Endodermal cell (in vitro differentiated cells): ENCODE measurements around the gene PTRH1. TPM values are rescaled to one million over a fixed set of nuclear protein-coding genes. Genes with fewer than 3 reads are reported as not detected.

Source experiments
- DNase-seq: peaks from one replicate; pipeline ENCODE4 v3.0.0-alpha.2; 2017
- H3K27ac ChIP-seq: 2 replicates; pipeline ENCODE4 v1.5.1; 2013; ENCODE audit warnings: mild to moderate bottlenecking, low read depth, low read length, moderate library complexity
- H3K27me3 ChIP-seq: 2 replicates; pipeline ENCODE4 v1.6.1; 2013; ENCODE audit warnings: mild to moderate bottlenecking, low read length, moderate library complexity; ENCODE audit not compliant: insufficient read depth, control insufficient read depth, poor library complexity, severe bottlenecking
- H3K36me3 ChIP-seq: 2 replicates; pipeline ENCODE4 v1.7.0; 2013; ENCODE audit warnings: mild to moderate bottlenecking, low read length, moderate library complexity; ENCODE audit not compliant: control insufficient read depth, insufficient read depth
- H3K4me1 ChIP-seq: one replicate; pipeline ENCODE4 v1.7.0; 2013; ENCODE audit warnings: low read length; ENCODE audit not compliant: control insufficient read depth, insufficient read depth
- H3K4me3 ChIP-seq: 2 replicates; pipeline ENCODE4 v1.5.1; 2013; ENCODE audit warnings: mild to moderate bottlenecking, low read length, moderate library complexity
- H3K9ac ChIP-seq: 2 replicates; pipeline ENCODE4 v1.6.1; 2013; ENCODE audit warnings: mild to moderate bottlenecking, low read length, moderate library complexity; ENCODE audit not compliant: poor library complexity, severe bottlenecking; ENCODE audit errors: extremely low read depth
- H3K9me3 ChIP-seq: 2 replicates; pipeline ENCODE4 v1.6.1; 2013; ENCODE audit warnings: mild to moderate bottlenecking, low read length, moderate library complexity; ENCODE audit not compliant: control insufficient read depth
- H3K27ac Mint-ChIP-seq: 2 replicates; pipeline ENCODE4 v1.8.0; 2020; ENCODE audit warnings: mixed read lengths
- H3K27me3 Mint-ChIP-seq: 2 replicates; pipeline ENCODE4 v1.8.0; 2021; ENCODE audit warnings: mild to moderate bottlenecking, mixed read lengths; ENCODE audit not compliant: insufficient read depth
- H3K36me3 Mint-ChIP-seq: 2 replicates; pipeline ENCODE4 v1.8.0; 2020; ENCODE audit warnings: low read depth, mixed read lengths
- H3K4me1 Mint-ChIP-seq: 2 replicates; pipeline ENCODE4 v1.8.0; 2020; ENCODE audit warnings: mixed read lengths
- H3K4me3 Mint-ChIP-seq: 2 replicates; pipeline ENCODE4 v1.8.0; 2020; ENCODE audit warnings: mild to moderate bottlenecking, moderate library complexity, mixed read lengths
- H3K9me3 Mint-ChIP-seq: 2 replicates; pipeline ENCODE4 v1.8.0; 2020; ENCODE audit warnings: mild to moderate bottlenecking, mixed read lengths
- CTCF ChIP-seq: fragments of 200-600 bp; sonication (generic); conservative IDR thresholded peaks from 2 replicates; pipeline ENCODE4 v1.5.0; 2021; ENCODE audit warnings: antibody characterized with exemption, mild to moderate bottlenecking
- WGBS, 2 experiments: methylation state at CpG; one replicate each; pipeline versions ENCODE4 v1.1.5 to v1.1.7; 2013; ENCODE audit warnings: missing lambda C conversion rate in 2 of 2, mixed read lengths in 1 of 2; ENCODE audit not compliant: insufficient coverage in 1 of 2, insufficient read length in 1 of 2; 5-methylcytosine and 5-hydroxymethylcytosine counted together
- total RNA-seq, 2 donors: library from RNA; stranded (reverse); fragmentation: NEBNext Ultra II Directional in 1 of 2; extraction: Animal tissue kit (Norgen Biotek cat#: 25700) in 1 of 2; gene quantifications; 2 replicates in 1 of 2; 3 replicates in 1 of 2; pipeline ENCODE4 v1.2.1, GENCODE V29; 2021

The PTRH1 gene
- total RNA-seq, 2 donors from 2014 or later, result 15.2 to 18.7 TPM

DNA sequence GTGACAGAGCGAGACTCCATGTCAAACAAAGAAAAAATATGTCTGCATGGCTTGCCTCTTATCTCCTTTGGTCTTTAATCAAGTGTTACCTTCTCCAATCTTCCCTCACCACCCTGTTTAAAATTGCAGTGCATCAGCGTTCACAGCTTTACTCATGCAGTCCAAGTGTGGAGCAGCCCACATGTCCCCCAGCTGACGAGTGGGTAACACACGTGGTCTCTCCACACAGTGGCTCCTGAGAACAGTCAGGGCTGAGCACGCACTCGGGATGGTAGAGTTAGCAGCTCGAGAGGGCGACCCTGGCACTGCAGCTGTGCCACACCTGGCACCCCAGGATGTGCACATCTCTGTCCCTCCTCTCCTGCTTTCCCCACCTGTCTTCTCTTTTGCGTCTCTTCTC lies 34.6 kb downstream of the PTRH1 start:
- H3K4me3 ChIP-seq, result no peak overlapping the region
- no peaks in the 10 kb centered on the region for H3K4me1 ChIP-seq
- H3K27ac ChIP-seq, result no peak overlapping the region
- no peak overlapping the region for H3K9ac ChIP-seq
- no peak for TF ChIP-seq CTCF
- Mint-ChIP-seq H3K27me3 (no peaks in the 10 kb centered on the region), H3K4me3 (no peak overlapping the region), H3K9me3 (no peaks in the 10 kb centered on the region), H3K36me3 (peaks cover 37% of the 10 kb centered on the region), H3K4me1 (no peaks in the 10 kb centered on the region), H3K27ac (no peak overlapping the region)
- no peaks in the 10 kb centered on the region for H3K27me3 ChIP-seq
- no peaks in the 10 kb centered on the region for H3K9me3 ChIP-seq
- WGBS, 2 experiments, result 91 to 96% methylated on average over 7 to 9 of the region's 9 CpGs
- no peaks in the 10 kb centered on the region for H3K36me3 ChIP-seq
- DNase-seq, result no peak

DNA sequence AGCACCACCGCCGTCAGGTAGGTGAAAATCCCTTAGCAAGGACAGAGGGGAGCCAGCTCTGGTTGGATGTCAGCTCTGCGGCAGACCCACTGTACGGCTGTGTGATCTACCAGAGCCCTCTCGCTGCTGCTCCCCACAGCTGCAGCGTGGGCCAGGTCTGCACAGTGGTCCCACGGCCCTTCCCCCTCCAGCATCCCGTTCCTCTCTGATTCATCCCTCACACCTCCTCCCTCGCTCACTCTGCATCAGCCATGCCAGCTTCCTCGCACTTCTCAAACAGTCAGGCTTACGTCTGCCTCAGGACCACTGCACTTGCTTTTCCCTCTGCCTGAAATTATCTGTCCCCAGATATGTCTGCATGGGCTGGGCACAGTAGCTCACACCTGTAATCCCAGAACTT lies 35.2 kb downstream of the PTRH1 start:
- no peak overlapping the region for H3K4me3 ChIP-seq
- no peak for TF ChIP-seq CTCF
- Mint-ChIP-seq H3K27me3 (no peaks in the 10 kb centered on the region), H3K36me3 (peaks cover 37% of the 10 kb centered on the region), H3K9me3 (no peaks in the 10 kb centered on the region), H3K4me1 (no peaks in the 10 kb centered on the region), H3K4me3 (no peak overlapping the region), H3K27ac (no peak overlapping the region)
- no peaks in the 10 kb centered on the region for H3K27me3 ChIP-seq
- no peak for DNase-seq
- no peaks in the 10 kb centered on the region for H3K4me1 ChIP-seq
- H3K27ac ChIP-seq, result no peak overlapping the region
- no peak overlapping the region for H3K9ac ChIP-seq
- WGBS, 2 experiments, result 88 to 90% methylated on average over 10 to 11 of the region's 11 CpGs
- H3K36me3 ChIP-seq, result no peaks in the 10 kb centered on the region
- no peaks in the 10 kb centered on the region for H3K9me3 ChIP-seq

GRCh38 chr9:127679506-127679905 lies 36.0 kb downstream of the PTRH1 start:
- no peaks in the 10 kb centered on the region for H3K9me3 Mint-ChIP-seq
- peak overlapping the region; percentile 10 for H3K27ac Mint-ChIP-seq

More at GRCh38 chr9:127679506-127679905, 36.0 kb downstream of the PTRH1 start:
- Histone ChIP-seq H3K27me3 (no peaks in the 10 kb centered on the region), H3K4me3 (no peak overlapping the region), H3K4me1 (no peaks in the 10 kb centered on the region), H3K27ac (no peak overlapping the region), H3K36me3 (no peaks in the 10 kb centered on the region), H3K9ac (no peak overlapping the region), H3K9me3 (no peaks in the 10 kb centered on the region)
- H3K36me3 Mint-ChIP-seq, result peaks cover 37% of the 10 kb centered on the region
- TF ChIP-seq CTCF, result no peak
- no peak for DNase-seq
- H3K4me3 Mint-ChIP-seq, result no peak overlapping the region
- H3K27me3 Mint-ChIP-seq, result no peaks in the 10 kb centered on the region
- 75% methylated on average over 2 of the region's 2 CpGs; no CpG with 5 or more reads in 1 of the 2 experiments for WGBS, 2 experiments
- H3K4me1 Mint-ChIP-seq, result no peaks in the 10 kb centered on the region
